Measurements from ENCODE around the gene CELA1. TPM values are rescaled to one million over a fixed set of nuclear protein-coding genes. Genes with fewer than 3 reads are reported as not detected.

The CELA1 gene
- total and polyA plus RNA-seq, 10 of the 15 experiments (the other 5 are each of a cell fraction or from before 2014, with no cell fraction given): not detected

- TF ChIP-seq PRDM15 (CRISPR knock-in tag; IDR thresholded peaks at IDR 0.05) (no peak), REST (IDR thresholded peaks at IDR 0.05; ENCODE audit: low read depth, low read length) (no peak), CREB1 (IDR thresholded peaks at IDR 0.05; ENCODE audit: low read depth) (no peak), TCF12 (IDR thresholded peaks at IDR 0.05; ENCODE audit: low read depth, low read length) (no peak), IRF4 (IDR thresholded peaks at IDR 0.05; ENCODE audit: low read depth, low read length) (peak; percentile 70; the same call in 1 of the 2 replicates), ZNF622 (IDR thresholded peaks at IDR 0.05) (no peak), KLF5 (IDR thresholded peaks at IDR 0.05; ENCODE audit: partially characterized antibody) (no peak), RELB (IDR thresholded peaks at IDR 0.05; ENCODE audit: low read depth) (peak; percentile 57; the same call in 1 of the 2 replicates), SIN3A (IDR thresholded peaks at IDR 0.05; ENCODE audit: low read depth, low read length) (no peak), E2F4 (IDR thresholded peaks at IDR 0.05; ENCODE audit: low read depth, low read length) (no peak), TAF1 (IDR thresholded peaks at IDR 0.05; ENCODE audit: borderline replicate concordance, low read depth, low read length) (no peak), SUPT20H (IDR thresholded peaks at IDR 0.05; ENCODE audit: borderline replicate concordance, control insufficient read depth, low read depth, low read length) (no peak), CBFB (IDR thresholded peaks at IDR 0.05; ENCODE audit: low read depth) (no peak), USF2 (IDR thresholded peaks at IDR 0.05; ENCODE audit: borderline replicate concordance, low read depth, low read length) (no peak), POLR2AphosphoS2 (IDR thresholded peaks at IDR 0.05; ENCODE audit: low read depth, low read length) (no peak), FOS (IDR thresholded peaks at IDR 0.05; ENCODE audit: borderline replicate concordance, extremely low read depth, insufficient read length) (no peak), SUZ12 (IDR thresholded peaks at IDR 0.05; ENCODE audit: unreplicated experiment) (no peak), RUNX3 (IDR thresholded peaks at IDR 0.05; ENCODE audit: low read length) (peak; percentile 72)
Observed at GRCh38 chr12:51395283-51396230, 49.1 kb upstream of the CELA1 start (continued).
